ENCODE measurements around the gene DND1.
"Not testable (repeated sequence)": the region's sequence is repeated elsewhere in the genome, so short reads cannot be mapped to it uniquely, and the experiment has no call there.

DND1 gene

GRCh38 chr5:140630292-140631035 is 42.9 kb downstream of the DND1 start:
- Histone ChIP-seq H3K9ac (ENCODE audit: low read length) (no peak overlapping the region), H2AFZ (ENCODE audit: low read depth, low read length) (no peak overlapping the region), H3K4me3 (ENCODE audit: low read length) (no peak overlapping the region), H3K4me2 (ENCODE audit: low read length) (no peak overlapping the region), H3K27me3 (ENCODE audit: low read depth, low read length) (no peaks in the 10 kb centered on the region), H3K4me1 (ENCODE audit: low read length) (peaks cover 15% of the 10 kb centered on the region), H3K36me3 (replicated peaks; ENCODE audit: low read depth, low read length) (no peaks in the 10 kb centered on the region), H3K9me3 (ENCODE audit: insufficient read depth, low read length) (0 out of 2 replicates have a peak, but pooled peaks cover 6% of the 10 kb centered on the region), H3K27ac (ENCODE audit: low read length) (no peak overlapping the region), H3K79me2 (ENCODE audit: low read length) (no peaks in the 10 kb centered on the region), H4K20me1 (ENCODE audit: insufficient read depth, low read length) (no peaks in the 10 kb centered on the region)
- TF ChIP-seq CTCF (IDR thresholded peaks at IDR 0.05; ENCODE audit: low read depth, low read length), result no peak
- no peak for TF ChIP-seq EZH2phosphoT487 (IDR thresholded peaks at IDR 0.05; ENCODE audit: low read depth)

GRCh38 chr5:140628711-140629110 is 44.7 kb downstream of the DND1 start:
- Histone ChIP-seq H4K20me1 (ENCODE audit: insufficient read depth, low read length) (no peaks in the 10 kb centered on the region), H3K9me3 (ENCODE audit: insufficient read depth, low read length) (0 out of 2 replicates have a peak, but pooled peaks cover 6% of the 10 kb centered on the region), H3K79me2 (ENCODE audit: low read length) (no peaks in the 10 kb centered on the region), H3K27ac (ENCODE audit: low read length) (no peak overlapping the region), H3K4me3 (ENCODE audit: low read length) (no peak overlapping the region), H3K4me2 (ENCODE audit: low read length) (no peak overlapping the region), H3K36me3 (replicated peaks; ENCODE audit: low read depth, low read length) (no peaks in the 10 kb centered on the region), H2AFZ (ENCODE audit: low read depth, low read length) (no peak overlapping the region), H3K4me1 (ENCODE audit: low read length) (no peaks in the 10 kb centered on the region), H3K27me3 (ENCODE audit: low read depth, low read length) (no peaks in the 10 kb centered on the region), H3K9ac (ENCODE audit: low read length) (no peak overlapping the region)
- TF ChIP-seq EZH2phosphoT487 (IDR thresholded peaks at IDR 0.05; ENCODE audit: low read depth), result no peak
- TF ChIP-seq CTCF (IDR thresholded peaks at IDR 0.05; ENCODE audit: low read depth, low read length), result no peak

- TF ChIP-seq EZH2phosphoT487 (IDR thresholded peaks at IDR 0.05; ENCODE audit: low read depth) (no peak), CTCF (IDR thresholded peaks at IDR 0.05; ENCODE audit: low read depth, low read length) (no peak)
- Histone ChIP-seq H3K9ac (ENCODE audit: low read length) (no peak overlapping the region), H4K20me1 (ENCODE audit: insufficient read depth, low read length) (no peaks in the 10 kb centered on the region), H2AFZ (ENCODE audit: low read depth, low read length) (no peak overlapping the region), H3K27ac (ENCODE audit: low read length) (no peak overlapping the region), H3K9me3 (ENCODE audit: insufficient read depth, low read length) (0 out of 2 replicates have a peak, but pooled peaks cover 6% of the 10 kb centered on the region), H3K79me2 (ENCODE audit: low read length) (no peaks in the 10 kb centered on the region), H3K27me3 (ENCODE audit: low read depth, low read length) (no peaks in the 10 kb centered on the region), H3K36me3 (replicated peaks; ENCODE audit: low read depth, low read length) (no peaks in the 10 kb centered on the region), H3K4me1 (ENCODE audit: low read length) (no peaks in the 10 kb centered on the region), H3K4me3 (ENCODE audit: low read length) (no peak overlapping the region), H3K4me2 (ENCODE audit: low read length) (no peak overlapping the region)
These were observed 45.4 kb downstream of the DND1 start for GRCh38 chr5:140627972-140628371.

- not testable (repeated sequence) for H3K4me1 ChIP-seq (ENCODE audit: low read length); H4K20me1 ChIP-seq (ENCODE audit: insufficient read depth, low read length); H3K9me3 ChIP-seq (ENCODE audit: insufficient read depth, low read length); H3K4me2 ChIP-seq (ENCODE audit: low read length); H3K27ac ChIP-seq (ENCODE audit: low read length); H3K9ac ChIP-seq (ENCODE audit: low read length); H3K79me2 ChIP-seq (ENCODE audit: low read length); H3K4me3 ChIP-seq (ENCODE audit: low read length); H3K36me3 ChIP-seq (replicated peaks; ENCODE audit: low read depth, low read length); H3K27me3 ChIP-seq (ENCODE audit: low read depth, low read length); H2AFZ ChIP-seq (ENCODE audit: low read depth, low read length)
These were observed 48.5 kb downstream of the DND1 start for GRCh38 chr5:140624886-140625285.

GRCh38 chr5:140623061-140623460 is 50.3 kb downstream of the DND1 start:
- H3K4me1 ChIP-seq (ENCODE audit: low read length); H3K9me3 ChIP-seq (ENCODE audit: insufficient read depth, low read length); H3K4me2 ChIP-seq (ENCODE audit: low read length); H3K4me3 ChIP-seq (ENCODE audit: low read length); H3K9ac ChIP-seq (ENCODE audit: low read length); H3K27me3 ChIP-seq (ENCODE audit: low read depth, low read length); H3K36me3 ChIP-seq (replicated peaks; ENCODE audit: low read depth, low read length); H4K20me1 ChIP-seq (ENCODE audit: insufficient read depth, low read length); H2AFZ ChIP-seq (ENCODE audit: low read depth, low read length); H3K79me2 ChIP-seq (ENCODE audit: low read length); H3K27ac ChIP-seq (ENCODE audit: low read length): not testable (repeated sequence)
